ENCODE results near the gene GRIN3B. TPM values are rescaled to one million over a fixed set of nuclear protein-coding genes. Genes with fewer than 3 reads are reported as not detected.

The GRIN3B gene
- total and polyA plus RNA-seq, 2 of the 8 experiments (the other 6 are each of a cell fraction or from before 2014, with no cell fraction given): 0.45 to 1.0 TPM

DNA sequence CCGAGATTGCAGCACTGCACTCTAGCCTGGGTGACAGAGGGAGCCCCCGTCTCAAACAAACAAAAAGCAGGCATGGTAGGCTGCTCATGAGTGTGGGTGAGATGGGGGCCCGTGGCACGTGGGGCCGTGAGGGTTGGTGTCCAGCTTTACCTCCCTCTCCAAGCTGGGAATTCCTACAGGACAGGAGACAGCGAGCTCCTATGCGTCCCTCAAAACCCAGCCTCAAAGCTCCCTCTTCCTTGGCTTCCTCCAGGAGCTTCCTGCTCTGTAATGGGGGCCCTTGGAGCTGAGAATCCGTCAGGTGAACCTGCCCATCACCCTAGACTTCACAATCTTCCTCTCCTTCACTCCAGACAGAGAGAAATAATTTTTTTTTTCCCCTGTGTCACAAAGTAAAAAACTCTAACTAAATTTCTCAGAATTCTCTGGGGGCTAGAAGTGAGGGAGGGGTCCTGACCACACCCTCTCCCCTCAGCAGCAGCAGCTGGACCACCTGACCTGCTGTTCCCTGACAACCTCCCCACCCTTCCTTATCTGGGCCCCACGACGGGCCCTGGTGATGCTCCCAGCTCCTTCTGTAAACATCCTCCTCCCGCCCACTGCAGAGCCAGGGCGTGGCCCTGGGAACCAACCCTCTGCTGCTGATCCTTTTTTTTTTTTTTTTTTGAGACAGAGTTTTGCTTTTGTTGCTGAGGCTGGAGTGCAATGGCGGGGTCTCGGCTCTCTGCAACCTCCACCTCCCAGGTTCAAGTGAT lies 38.2 kb upstream of the GRIN3B start (continued):
- TF ChIP-seq, protein P1, sequence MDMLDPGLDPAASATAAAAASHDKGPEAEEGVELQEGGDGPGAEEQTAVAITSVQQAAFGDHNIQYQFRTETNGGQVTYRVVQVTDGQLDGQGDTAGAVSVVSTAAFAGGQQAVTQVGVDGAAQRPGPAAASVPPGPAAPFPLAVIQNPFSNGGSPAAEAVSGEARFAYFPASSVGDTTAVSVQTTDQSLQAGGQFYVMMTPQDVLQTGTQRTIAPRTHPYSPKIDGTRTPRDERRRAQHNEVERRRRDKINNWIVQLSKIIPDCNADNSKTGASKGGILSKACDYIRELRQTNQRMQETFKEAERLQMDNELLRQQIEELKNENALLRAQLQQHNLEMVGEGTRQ (IDR thresholded peaks at IDR 0.05; ENCODE audit: low read length): no peak
- no peak for TF ChIP-seq RXRA (IDR thresholded peaks at IDR 0.05; ENCODE audit: insufficient read depth, low read depth, low read length)
- TF ChIP-seq CBX5 (IDR thresholded peaks at IDR 0.05; ENCODE audit: low read depth, low read length): no peak

All from H1 (cell line).